ENCODE results near the gene STKLD1.

The STKLD1 gene

DNA sequence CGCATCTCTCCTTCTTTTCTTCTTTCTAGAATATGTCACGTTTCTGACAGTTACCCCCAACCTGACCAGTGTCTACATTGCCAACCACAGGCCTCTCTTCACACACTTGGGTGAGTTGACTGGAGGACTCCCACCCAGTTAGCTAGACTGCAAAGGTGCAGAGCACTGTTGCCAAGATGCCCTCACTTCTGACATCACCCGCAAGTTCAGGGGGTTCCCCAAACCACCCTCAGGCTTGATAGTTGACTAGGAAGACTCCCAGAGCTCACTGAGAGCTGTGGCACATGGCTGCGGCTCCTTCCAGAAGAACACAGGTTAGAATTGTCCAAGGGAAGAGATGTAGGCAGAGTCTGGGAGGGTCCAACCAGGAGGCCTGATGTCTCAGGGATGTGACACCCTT lies 63.2 kb downstream of the STKLD1 start:
- no peak overlapping the region for H3K4me3 ChIP-seq (ENCODE audit: low read length)

DNA sequence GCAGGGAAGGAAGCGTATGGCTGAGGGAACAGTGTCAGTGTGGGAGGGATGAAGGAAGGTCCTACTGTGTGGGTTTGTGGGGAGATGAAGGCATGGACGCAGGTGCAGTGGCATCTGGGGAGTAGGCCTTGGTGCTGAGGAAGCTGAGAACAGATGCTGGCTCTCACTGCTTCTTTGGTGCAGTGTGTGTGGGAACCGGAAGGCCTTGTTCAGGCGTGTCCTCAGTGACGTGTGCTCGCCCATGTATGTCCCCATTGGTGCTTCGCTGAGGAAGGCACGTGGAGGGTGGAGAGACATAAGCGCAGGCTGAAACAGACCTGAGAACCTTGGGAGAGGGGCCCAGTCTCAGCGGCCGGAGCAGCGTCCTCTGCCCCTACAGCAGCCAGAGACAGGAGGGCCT lies 64.7 kb downstream of the STKLD1 start:
- no peaks in the 10 kb centered on the region for H4K20me1 ChIP-seq (ENCODE audit: insufficient read depth, low read length)
- H3K4me1 ChIP-seq (ENCODE audit: low read length), result no peaks in the 10 kb centered on the region
- no peak overlapping the region for H3K9ac ChIP-seq (ENCODE audit: low read length)
- no peak for TF ChIP-seq EZH2phosphoT487 (IDR thresholded peaks at IDR 0.05; ENCODE audit: low read length)
- no peak for DNase-seq
- no peaks in the 10 kb centered on the region for H3K9me2 ChIP-seq (replicated peaks; ENCODE audit: insufficient read depth, low read length)
- H3F3A ChIP-seq (ENCODE audit: insufficient read depth, low read length), result no peaks in the 10 kb centered on the region
- H3K4me3 ChIP-seq (ENCODE audit: low read length), result no peak overlapping the region
- peaks cover 99% of the 10 kb centered on the region for H3K27me3 ChIP-seq (replicated peaks; ENCODE audit: insufficient read depth, low read length)
- no peaks in the 10 kb centered on the region for H3K79me2 ChIP-seq (ENCODE audit: low read length)
- no peak overlapping the region for H2AFZ ChIP-seq (ENCODE audit: low read length)
- H3K9me3 ChIP-seq (replicated peaks; ENCODE audit: insufficient read depth, low read length), result no peaks in the 10 kb centered on the region
- no peak overlapping the region for H3K4me2 ChIP-seq (ENCODE audit: low read depth, low read length)
- no peaks in the 10 kb centered on the region for H3K36me3 ChIP-seq (replicated peaks; ENCODE audit: insufficient read depth, low read length)
- H3K27ac ChIP-seq (ENCODE audit: low read length), result no peak overlapping the region

More for the DNA sequence above, 63.2 kb downstream of the STKLD1 start:
- Histone ChIP-seq H3K4me2 (ENCODE audit: low read depth, low read length) (no peak overlapping the region), H3K9ac (ENCODE audit: low read length) (no peak overlapping the region), H3F3A (ENCODE audit: insufficient read depth, low read length) (no peaks in the 10 kb centered on the region), H3K9me3 (replicated peaks; ENCODE audit: insufficient read depth, low read length) (no peaks in the 10 kb centered on the region), H3K4me1 (ENCODE audit: low read length) (no peaks in the 10 kb centered on the region), H3K9me2 (replicated peaks; ENCODE audit: insufficient read depth, low read length) (no peaks in the 10 kb centered on the region), H4K20me1 (ENCODE audit: insufficient read depth, low read length) (no peaks in the 10 kb centered on the region), H3K27ac (ENCODE audit: low read length) (no peak overlapping the region), H3K27me3 (replicated peaks; ENCODE audit: insufficient read depth, low read length) (peaks cover 98% of the 10 kb centered on the region), H3K79me2 (ENCODE audit: low read length) (no peaks in the 10 kb centered on the region), H2AFZ (ENCODE audit: low read length) (no peak overlapping the region), H3K36me3 (replicated peaks; ENCODE audit: insufficient read depth, low read length) (no peaks in the 10 kb centered on the region)
- no peak for DNase-seq
- TF ChIP-seq EZH2 (optimal IDR thresholded peaks at IDR 0.05; ENCODE audit: low read depth, low read length), result no peak

GRCh38 chr9:133441571-133441970 lies 65.4 kb downstream of the STKLD1 start:
- no peak overlapping the region for H3K9ac ChIP-seq (ENCODE audit: low read length)
- no peak overlapping the region for H3K4me2 ChIP-seq (ENCODE audit: low read depth, low read length)
- H3K79me2 ChIP-seq (ENCODE audit: low read length), result no peaks in the 10 kb centered on the region

GRCh38 chr9:133443248-133443647 lies 67.1 kb downstream of the STKLD1 start:
- Histone ChIP-seq H3K79me2 (ENCODE audit: low read length) (no peaks in the 10 kb centered on the region), H3K4me1 (ENCODE audit: low read length) (no peaks in the 10 kb centered on the region), H3K27ac (ENCODE audit: low read length) (no peak overlapping the region), H3K36me3 (replicated peaks; ENCODE audit: insufficient read depth, low read length) (no peaks in the 10 kb centered on the region), H4K20me1 (ENCODE audit: insufficient read depth, low read length) (no peaks in the 10 kb centered on the region), H3K4me3 (ENCODE audit: low read length) (no peak overlapping the region), H3K9ac (ENCODE audit: low read length) (no peak overlapping the region), H3K4me2 (ENCODE audit: low read depth, low read length) (no peak overlapping the region), H3K9me2 (replicated peaks; ENCODE audit: insufficient read depth, low read length) (no peaks in the 10 kb centered on the region), H2AFZ (ENCODE audit: low read length) (no peak overlapping the region), H3K27me3 (replicated peaks; ENCODE audit: insufficient read depth, low read length) (peaks cover 99% of the 10 kb centered on the region), H3K9me3 (replicated peaks; ENCODE audit: insufficient read depth, low read length) (no peaks in the 10 kb centered on the region), H3F3A (ENCODE audit: insufficient read depth, low read length) (no peaks in the 10 kb centered on the region)
- TF ChIP-seq CTCF (IDR thresholded peaks at IDR 0.05; ENCODE audit: low read length), result no peak
- no peak for TF ChIP-seq EZH2phosphoT487 (IDR thresholded peaks at IDR 0.05; ENCODE audit: low read length)
- no peak for DNase-seq

More at GRCh38 chr9:133441571-133441970, 65.4 kb downstream of the STKLD1 start:
- Histone ChIP-seq H3K4me3 (ENCODE audit: low read length) (no peak overlapping the region), H2AFZ (ENCODE audit: low read length) (no peak overlapping the region), H3K36me3 (replicated peaks; ENCODE audit: insufficient read depth, low read length) (no peaks in the 10 kb centered on the region), H3K27me3 (replicated peaks; ENCODE audit: insufficient read depth, low read length) (peaks cover 99% of the 10 kb centered on the region), H3K27ac (ENCODE audit: low read length) (no peak overlapping the region), H3K4me1 (ENCODE audit: low read length) (no peaks in the 10 kb centered on the region), H3K9me2 (replicated peaks; ENCODE audit: insufficient read depth, low read length) (no peaks in the 10 kb centered on the region), H3F3A (ENCODE audit: insufficient read depth, low read length) (no peaks in the 10 kb centered on the region), H3K9me3 (replicated peaks; ENCODE audit: insufficient read depth, low read length) (no peaks in the 10 kb centered on the region), H4K20me1 (ENCODE audit: insufficient read depth, low read length) (no peaks in the 10 kb centered on the region)
- TF ChIP-seq CTCF (IDR thresholded peaks at IDR 0.05; ENCODE audit: low read length) (no peak), EZH2phosphoT487 (IDR thresholded peaks at IDR 0.05; ENCODE audit: low read length) (no peak), EZH2 (optimal IDR thresholded peaks at IDR 0.05; ENCODE audit: low read depth, low read length) (no peak)
- no peak for DNase-seq

Data from MM.1S (cell line).